Upper lobe of left lung (tissue), 6 donors: Measurements from ENCODE around the gene VAV2. TPM values are rescaled to one million over a fixed set of nuclear protein-coding genes. Genes with fewer than 3 reads are reported as not detected.
"Not testable (repeated sequence)": the region's sequence is repeated elsewhere in the genome, so short reads cannot be mapped to it uniquely, and the experiment has no call there.

ENCODE experiments used
- ATAC-seq, 2 donors: fragments of 200-7000 bp; cut with Tn5 transposase; one replicate each; pipeline ENCODE4 v1.9.1; 2022; ENCODE audit warnings: mild to moderate bottlenecking in 2 of 2, moderate library complexity in 2 of 2; ENCODE audit not compliant: low FRiP score in 2 of 2
- DNase-seq, 2 donors: peaks; one replicate each; pipeline ENCODE4 v3.0.0-alpha.2; 2019 to 2020
- H3K27ac ChIP-seq, 4 donors: fragments of 200-600 bp; sonication (generic); one replicate each; pipeline ENCODE4 v1.5.1; 2016 to 2019
- H3K27me3 ChIP-seq, 4 donors: fragments of 200-600 bp; sonication (generic); one replicate each; pipeline ENCODE4 v1.5.1; 2017 to 2019
- H3K36me3 ChIP-seq, 4 donors: fragments of 200-600 bp; sonication (generic); one replicate each; pipeline ENCODE4 v1.5.1; 2016 to 2019
- H3K4me1 ChIP-seq, 4 donors: fragments of 200-600 bp; sonication (generic); one replicate each; pipeline ENCODE4 v1.5.1; 2018 to 2019
- H3K4me3 ChIP-seq, 4 donors: fragments of 200-600 bp; sonication (generic); one replicate each; pipeline ENCODE4 v1.5.1; 2017 to 2019; ENCODE audit warnings: mild to moderate bottlenecking in 2 of 4, moderate library complexity in 1 of 4
- H3K9me3 ChIP-seq, 4 donors: fragments of 200-600 bp; sonication (generic); one replicate each; pipeline ENCODE4 v1.5.1; 2018 to 2019
- CTCF ChIP-seq, 6 experiments: fragments of 450-650 bp in 4 of 6; fragments of 200-600 bp in 2 of 6; sonication (generic) in 2 of 6; IDR thresholded peaks; one replicate each; pipeline ENCODE4 v1.5.1; 2016 to 2019; ENCODE audit warnings: antibody characterized with exemption in 6 of 6
- EP300 ChIP-seq, 4 donors: sonication (generic); formaldehyde crosslinking; IDR thresholded peaks; one replicate each; pipeline ENCODE4 v1.5.1; 2017; ENCODE audit warnings: antibody characterized with exemption in 4 of 4, control low read depth in 2 of 4
- POLR2A ChIP-seq, 4 donors: fragments of 450-650 bp; IDR thresholded peaks; one replicate each; pipeline ENCODE4 v1.5.1; 2016 to 2017; ENCODE audit warnings: antibody characterized with exemption in 4 of 4, mild to moderate bottlenecking in 2 of 4
- POLR2AphosphoS5 ChIP-seq, 2 donors: sonication (generic); formaldehyde crosslinking; IDR thresholded peaks; one replicate each; pipeline ENCODE4 v1.5.1; 2017; ENCODE audit warnings: antibody characterized with exemption in 2 of 2
- WGBS, 2 donors: methylation state at CpG; one replicate each; pipeline ENCODE4 v1.1.5; 2017 to 2018; 5-methylcytosine and 5-hydroxymethylcytosine counted together
- total RNA-seq, 6 donors: library from RNA; depleted of rRNA in 4 of 6; stranded (reverse); fragments of >200 nt in 4 of 6; gene quantifications; one replicate each; pipeline versions ENCODE4 v1.1.0 to v1.2.1, GENCODE V29; 2016 to 2021
- donor health status: DM: no; HTN: no; CAD: no; lungs with moderate emphysema.
- donor health status: DM: no; HTN: yes; CAD: no; lungs with severe emphysema.

Gene VAV2
- total RNA-seq, 6 donors from 2014 or later = 12.0 to 38.8 (median 22.0) TPM

- Histone ChIP-seq H3K36me3 (no peaks in the 10 kb centered on the region), H3K27me3 (no peaks in the 10 kb centered on the region), H3K9me3 (peaks cover 0 to 10% (median 2%) of the 10 kb centered on the region in 4 donors), H3K4me3 (no peak overlapping the region), H3K4me1 (peaks cover 51 to 55% (median 52%) of the 10 kb centered on the region in 4 donors), H3K27ac (peak overlapping the region; percentile 30 to 67 (median 54))
- DNase-seq = peak in 1 of 2 donors; percentile 46
- WGBS, 2 donors = 62 to 63% methylated on average over 18 to 19 of the region's 19 CpGs
- TF ChIP-seq POLR2AphosphoS5 (IDR thresholded peaks at IDR 0.05) (no peak), EP300 (IDR thresholded peaks at IDR 0.05) (no peak)
- peak in 1 of 2 donors; percentile 32 for ATAC-seq
Observed at GRCh38 chr9:133959966-133960567, 32.1 kb downstream of the VAV2 start.

GRCh38 chr9:133959171-133959570 is 33.0 kb downstream of the VAV2 start:
- H3K9me3 ChIP-seq = peaks cover 0 to 1% (median 0%) of the 10 kb centered on the region in 4 donors
- no peak for ATAC-seq
- H3K4me1 ChIP-seq = peaks cover 55 to 63% (median 57%) of the 10 kb centered on the region in 4 donors
- no peak overlapping the region for H3K4me3 ChIP-seq
- 92 to 98% methylated on average over 8 to 9 of the region's 9 CpGs for WGBS, 2 donors
- TF ChIP-seq POLR2AphosphoS5 (IDR thresholded peaks at IDR 0.05) (no peak), POLR2A (IDR thresholded peaks at IDR 0.05) (no peak), EP300 (IDR thresholded peaks at IDR 0.05) (no peak), CTCF (IDR thresholded peaks at IDR 0.05) (no peak)
- H3K27me3 ChIP-seq = no peaks in the 10 kb centered on the region
- peak overlapping the region in 2 of 4 donors; percentile 40 to 65 for H3K27ac ChIP-seq
- H3K36me3 ChIP-seq = no peaks in the 10 kb centered on the region
- DNase-seq = peak in 1 of 2 donors; percentile 56

GRCh38 chr9:133958756-133959155 is 33.4 kb downstream of the VAV2 start:
- ATAC-seq (no peak), DNase-seq (peak in 1 of 2 donors; percentile 30)
- Histone ChIP-seq H3K9me3 (no peaks in the 10 kb centered on the region), H3K27me3 (no peaks in the 10 kb centered on the region), H3K4me1 (peaks cover 55 to 63% (median 57%) of the 10 kb centered on the region in 4 donors), H3K4me3 (no peak overlapping the region), H3K36me3 (no peaks in the 10 kb centered on the region), H3K27ac (peak overlapping the region in 2 of 4 donors; percentile 40 to 65)
- WGBS, 2 donors = 54% methylated on average over 6 of the region's 6 CpGs; no CpG with 5 or more reads in 1 of the 2 donors
- TF ChIP-seq EP300 (IDR thresholded peaks at IDR 0.05) (no peak), CTCF (IDR thresholded peaks at IDR 0.05) (no peak), POLR2A (IDR thresholded peaks at IDR 0.05) (no peak), POLR2AphosphoS5 (IDR thresholded peaks at IDR 0.05) (no peak)

GRCh38 chr9:133957772-133958171 is 34.4 kb downstream of the VAV2 start:
- DNase-seq, ATAC-seq, H3K9me3 ChIP-seq, H3K36me3 ChIP-seq, H3K27me3 ChIP-seq, H3K4me3 ChIP-seq: not testable (repeated sequence)
- H3K27ac ChIP-seq = peak overlapping the region; percentile 52 to 81 (median 77)
- peaks cover 55 to 63% (median 57%) of the 10 kb centered on the region in 4 donors for H3K4me1 ChIP-seq
- no CpG with 5 or more reads among the region's 7 CpGs for WGBS, 2 donors

- ATAC-seq (no peak), DNase-seq (peak in 1 of 2 donors; percentile 61)
- no peaks in the 10 kb centered on the region for H3K27me3 ChIP-seq
- TF ChIP-seq EP300 (IDR thresholded peaks at IDR 0.05) = no peak
- 42 to 58% methylated on average over 10 to 13 of the region's 13 CpGs for WGBS, 2 donors
- H3K36me3 ChIP-seq = no peaks in the 10 kb centered on the region
- no peaks in the 10 kb centered on the region for H3K9me3 ChIP-seq
- H3K4me3 ChIP-seq = no peak overlapping the region
- H3K27ac ChIP-seq = peak overlapping the region; percentile 52 to 81 (median 77)
- H3K4me1 ChIP-seq = peaks cover 53 to 63% (median 57%) of the 10 kb centered on the region in 4 donors
Observed at GRCh38 chr9:133957328-133957727, 34.8 kb downstream of the VAV2 start.

GRCh38 chr9:133956520-133957076 is 35.5 kb downstream of the VAV2 start:
- H3K4me1 ChIP-seq = peaks cover 54 to 63% (median 57%) of the 10 kb centered on the region in 4 donors

More at GRCh38 chr9:133956520-133957076, 35.5 kb downstream of the VAV2 start:
- Histone ChIP-seq H3K27me3 (no peaks in the 10 kb centered on the region), H3K36me3 (no peaks in the 10 kb centered on the region), H3K4me3 (no peak overlapping the region), H3K27ac (peak overlapping the region; percentile 59 to 81 (median 77)), H3K9me3 (no peaks in the 10 kb centered on the region)
- TF ChIP-seq CTCF (IDR thresholded peaks at IDR 0.05) (no peak), POLR2A (IDR thresholded peaks at IDR 0.05) (no peak), POLR2AphosphoS5 (IDR thresholded peaks at IDR 0.05) (peak; percentile 11 to 50)
- peak; percentile 46 to 55 for ATAC-seq
- 19 to 33% methylated on average over 5 to 14 of the region's 14 CpGs for WGBS, 2 donors
- DNase-seq = peak; percentile 40 to 80
